ENCODE results near the gene DDX52. TPM values are rescaled to one million over a fixed set of nuclear protein-coding genes. Genes with fewer than 3 reads are reported as not detected.
"Not testable (repeated sequence)": the region's sequence is repeated elsewhere in the genome, so short reads cannot be mapped to it uniquely, and the experiment has no call there.

Gene DDX52
- total RNA-seq, 1 experiment from 2014 or later = 25.7 TPM

- Histone ChIP-seq H3K9me3 (no peaks in the 10 kb centered on the region), H3K27me3 (no peaks in the 10 kb centered on the region), H3K36me3 (no peaks in the 10 kb centered on the region), H3K4me3 (no peak overlapping the region)
- DNase-seq = no peak
These were observed 19.1 kb upstream of the DDX52 start for GRCh38 chr17:37662353-37662752.

- Histone ChIP-seq H3K4me3 (no peak overlapping the region), H3K9me3 (no peaks in the 10 kb centered on the region), H3K36me3 (no peaks in the 10 kb centered on the region), H3K27me3 (no peaks in the 10 kb centered on the region)
- DNase-seq = no peak
These were observed 18.3 kb upstream of the DDX52 start for GRCh38 chr17:37661400-37662014.

- Histone ChIP-seq H3K4me3 (no peak overlapping the region), H3K9me3 (no peaks in the 10 kb centered on the region), H3K36me3 (no peaks in the 10 kb centered on the region), H3K27me3 (no peaks in the 10 kb centered on the region)
- DNase-seq = no peak
These were observed 16.7 kb upstream of the DDX52 start for GRCh38 chr17:37659925-37660324.

GRCh38 chr17:37657202-37657601 is 14.0 kb upstream of the DDX52 start:
- Histone ChIP-seq H3K9me3 (no peaks in the 10 kb centered on the region), H3K36me3 (no peaks in the 10 kb centered on the region), H3K27me3 (no peaks in the 10 kb centered on the region), H3K4me3 (no peak overlapping the region)
- no peak for DNase-seq

GRCh38 chr17:37651849-37652248 is 8.6 kb upstream of the DDX52 start:
- no peak for DNase-seq
- H3K27me3 ChIP-seq = no peaks in the 10 kb centered on the region
- no peaks in the 10 kb centered on the region for H3K36me3 ChIP-seq
- no peak overlapping the region for H3K4me3 ChIP-seq
- H3K9me3 ChIP-seq = no peaks in the 10 kb centered on the region

GRCh38 chr17:37650419-37651003 is 7.3 kb upstream of the DDX52 start:
- peak; percentile 39 for DNase-seq
- Histone ChIP-seq H3K9me3 (no peaks in the 10 kb centered on the region), H3K4me3 (no peak overlapping the region), H3K27me3 (no peaks in the 10 kb centered on the region), H3K36me3 (no peaks in the 10 kb centered on the region)

- no peak for DNase-seq
- no peaks in the 10 kb centered on the region for H3K9me3 ChIP-seq
- no peak overlapping the region; the same call in 1 of the 2 replicates for H3K4me3 ChIP-seq
- H3K36me3 ChIP-seq = no peaks in the 10 kb centered on the region
- H3K27me3 ChIP-seq = no peaks in the 10 kb centered on the region
These were observed 5.3 kb upstream of the DDX52 start for GRCh38 chr17:37648555-37648954.

GRCh38 chr17:37647856-37648255 is 4.6 kb upstream of the DDX52 start:
- H3K4me3 ChIP-seq = no peak overlapping the region
- H3K9me3 ChIP-seq = no peaks in the 10 kb centered on the region
- H3K27me3 ChIP-seq = no peaks in the 10 kb centered on the region
- H3K36me3 ChIP-seq = no peaks in the 10 kb centered on the region
- no peak for DNase-seq

GRCh38 chr17:37643869-37644268 is 623 bp upstream of the DDX52 start:
- Histone ChIP-seq H3K36me3 (peaks cover 26% of the 10 kb centered on the region), H3K27me3 (no peaks in the 10 kb centered on the region), H3K9me3 (no peaks in the 10 kb centered on the region), H3K4me3 (peak overlapping the region; percentile 80)
- DNase-seq = no peak

GRCh38 chr17:37642681-37643080 is 565 bp downstream of the DDX52 start:
- no peaks in the 10 kb centered on the region for H3K27me3 ChIP-seq
- H3K36me3 ChIP-seq = peaks cover 35% of the 10 kb centered on the region
- no peak for DNase-seq
- peak overlapping the region; percentile 80 for H3K4me3 ChIP-seq
- no peaks in the 10 kb centered on the region for H3K9me3 ChIP-seq

- no peak overlapping the region for H3K4me3 ChIP-seq
- no peak for DNase-seq
- no peaks in the 10 kb centered on the region for H3K27me3 ChIP-seq
- H3K36me3 ChIP-seq = peaks cover 62% of the 10 kb centered on the region
- no peaks in the 10 kb centered on the region for H3K9me3 ChIP-seq
These were observed 3.2 kb downstream of the DDX52 start for GRCh38 chr17:37640015-37640414.

- no peak for DNase-seq
- Histone ChIP-seq H3K4me3 (no peak overlapping the region), H3K36me3 (peaks cover 69% of the 10 kb centered on the region)
These were observed 5.3 kb downstream of the DDX52 start for GRCh38 chr17:37637956-37638355.

GRCh38 chr17:37616430-37616829 is 26.8 kb downstream of the DDX52 start:
- not testable (repeated sequence) for DNase-seq, H3K27me3 ChIP-seq, H3K4me3 ChIP-seq, H3K9me3 ChIP-seq
- peaks cover 75% of the 10 kb centered on the region for H3K36me3 ChIP-seq

More at GRCh38 chr17:37637956-37638355, 5.3 kb downstream of the DDX52 start:
- Histone ChIP-seq H3K9me3 (no peaks in the 10 kb centered on the region), H3K27me3 (no peaks in the 10 kb centered on the region)

- no peak overlapping the region for H3K4me3 ChIP-seq
- peaks cover 59% of the 10 kb centered on the region for H3K36me3 ChIP-seq
- no peak for DNase-seq
- H3K9me3 ChIP-seq = no peaks in the 10 kb centered on the region
- H3K27me3 ChIP-seq = no peaks in the 10 kb centered on the region
These were observed 28.4 kb downstream of the DDX52 start for GRCh38 chr17:37614823-37615222.

- Histone ChIP-seq H3K27me3 (no peaks in the 10 kb centered on the region), H3K4me3 (no peak overlapping the region), H3K9me3 (no peaks in the 10 kb centered on the region), H3K36me3 (peaks cover 55% of the 10 kb centered on the region)
- no peak for DNase-seq
These were observed 28.9 kb downstream of the DDX52 start for GRCh38 chr17:37614391-37614790.

GRCh38 chr17:37610971-37611370 is 32.3 kb downstream of the DDX52 start:
- peaks cover 29% of the 10 kb centered on the region for H3K36me3 ChIP-seq
- no peaks in the 10 kb centered on the region for H3K9me3 ChIP-seq
- no peak overlapping the region for H3K4me3 ChIP-seq
- no peaks in the 10 kb centered on the region for H3K27me3 ChIP-seq
- DNase-seq = no peak

GRCh38 chr17:37610041-37610420 is 33.2 kb downstream of the DDX52 start:
- peak; percentile 27 for DNase-seq
- H3K27me3 ChIP-seq, H3K9me3 ChIP-seq: not testable (repeated sequence)
- Histone ChIP-seq H3K4me3 (peak overlapping the region; percentile 73), H3K36me3 (peaks cover 34% of the 10 kb centered on the region)

Data from MG63 (cell line).